ENCODE data around the gene MYO6. TPM values are rescaled to one million over a fixed set of nuclear protein-coding genes. Genes with fewer than 3 reads are reported as not detected.

MYO6 gene
- polyA plus RNA-seq, 4 donors = 95.7 to 112 (median 102) TPM

GRCh38 chr6:75935473-75935793, 186.4 kb downstream of the MYO6 start:
- no peak for DNase-seq (ENCODE audit: low read depth in 4 of 4, low spot score in 3 of 4)

- DNase-seq (ENCODE audit: low read depth in 4 of 4, low spot score in 3 of 4) = no peak
Observed at GRCh38 chr6:75936682-75937081, 187.6 kb downstream of the MYO6 start.

- no peak for DNase-seq (ENCODE audit: low read depth in 4 of 4, low spot score in 3 of 4)
Observed at GRCh38 chr6:75937846-75938245, 188.8 kb downstream of the MYO6 start.

GRCh38 chr6:75940564-75940963, 191.5 kb downstream of the MYO6 start:
- no peak for DNase-seq (ENCODE audit: low read depth in 4 of 4, low spot score in 3 of 4)

- DNase-seq (ENCODE audit: low read depth in 4 of 4, low spot score in 3 of 4) = no peak
Observed at GRCh38 chr6:75941509-75941908, 192.5 kb downstream of the MYO6 start.

- no peak for DNase-seq (ENCODE audit: low read depth in 4 of 4, low spot score in 3 of 4)
Observed at GRCh38 chr6:75943381-75943780, 194.3 kb downstream of the MYO6 start.

GRCh38 chr6:75946146-75946831, 197.2 kb downstream of the MYO6 start:
- DNase-seq (ENCODE audit: low read depth in 4 of 4, low spot score in 3 of 4) = no peak

- no peak for DNase-seq (ENCODE audit: low read depth in 4 of 4, low spot score in 3 of 4)
Observed at GRCh38 chr6:75947935-75948334, 198.9 kb downstream of the MYO6 start.

- DNase-seq (ENCODE audit: low read depth in 4 of 4, low spot score in 3 of 4) = no peak
Observed at GRCh38 chr6:75952128-75952527, 203.1 kb downstream of the MYO6 start.

GRCh38 chr6:75963569-75963968, 214.5 kb downstream of the MYO6 start:
- no peak for DNase-seq (ENCODE audit: low read depth in 4 of 4, low spot score in 3 of 4)

- DNase-seq (ENCODE audit: low read depth in 4 of 4, low spot score in 3 of 4) = no peak
Observed at GRCh38 chr6:75968143-75968542, 219.1 kb downstream of the MYO6 start.

Other genes starting within 250 kb of the MYO6 start
- 100 to 1,000 TPM; 113 to 160 (median 149) TPM for gene SENP6, start 147.4 kb upstream of the MYO6 start, polyA plus RNA-seq (ENCODE audit: insufficient read length in 4 of 4)

Measured in right renal pelvis (tissue), 4 donors.